CD4-positive, alpha-beta T cell treated with Interleukin-2 at 100 ng/mL for 4 hours (primary cell): Measurements from ENCODE around the gene TAMM41.
"Not testable (repeated sequence)": the region's sequence is repeated elsewhere in the genome, so short reads cannot be mapped to it uniquely, and the experiment has no call there.

ENCODE experiments used
- DNase-seq: peaks from one replicate; pipeline ENCODE4 v3.0.0-alpha.2; 2020; ENCODE audit warnings: low spot score

The TAMM41 gene

DNA sequence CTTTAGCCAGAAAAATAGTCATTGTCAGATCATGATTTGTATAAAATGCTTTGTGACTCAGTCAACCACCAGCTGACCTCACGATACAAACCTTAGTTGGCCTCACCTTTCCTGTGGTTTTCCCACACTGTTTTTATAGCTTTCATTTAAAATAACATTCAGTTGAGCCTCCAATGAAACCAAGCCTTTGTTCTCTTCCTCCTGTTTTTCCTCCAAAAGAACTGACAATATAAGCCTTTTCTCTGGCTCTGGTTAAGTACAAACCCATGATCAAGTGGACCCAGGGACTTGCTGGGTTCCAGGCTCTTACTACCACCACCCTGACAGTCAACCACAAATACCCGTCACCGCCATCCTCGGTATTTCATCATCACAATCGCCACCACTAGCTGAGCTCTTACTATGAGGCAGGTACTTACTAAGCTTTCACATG lies 81.7 kb downstream of the TAMM41 start:
- peak; percentile 31 for DNase-seq

DNA sequence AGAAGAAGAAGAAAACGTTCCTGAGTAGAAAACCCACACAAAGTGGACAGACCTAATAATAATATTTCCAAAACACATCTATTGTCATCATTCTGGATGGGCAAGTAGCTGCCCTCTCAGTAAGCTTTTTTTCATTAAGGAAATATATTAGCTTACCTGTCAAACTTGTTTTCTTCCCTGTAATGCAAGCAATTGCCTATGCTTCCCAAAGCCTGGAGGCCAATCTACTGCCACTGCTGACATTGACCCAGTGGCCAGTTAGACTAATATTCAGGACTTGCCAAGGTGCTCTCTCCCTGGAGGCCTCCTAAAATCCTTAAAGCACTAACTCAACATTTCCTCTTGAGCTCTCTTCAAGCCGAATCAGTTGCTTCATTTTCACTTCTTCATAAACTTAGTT lies 86.7 kb downstream of the TAMM41 start:
- DNase-seq: no peak

DNA sequence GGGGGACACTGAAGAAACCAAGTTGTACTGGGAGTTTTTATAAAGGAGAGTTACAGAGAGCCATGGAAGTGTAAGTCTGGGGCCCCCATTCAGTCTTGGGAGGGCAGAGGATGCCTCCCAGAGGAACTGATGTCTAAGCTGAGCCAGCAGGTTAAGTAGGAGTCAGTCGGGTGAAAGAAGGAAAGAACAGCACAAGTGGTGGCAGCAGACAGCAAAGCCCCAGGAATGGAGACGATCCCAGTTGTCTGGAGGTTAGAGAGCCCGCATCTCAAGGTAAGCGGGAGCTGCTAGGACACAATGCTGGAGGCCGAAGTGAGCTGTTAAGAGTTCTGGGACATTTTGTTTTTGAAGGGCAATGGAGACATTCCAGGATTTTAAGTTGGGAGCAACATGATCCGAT lies 88.8 kb downstream of the TAMM41 start:
- no peak for DNase-seq

- no peak for DNase-seq
Measured at GRCh38 chr3:11757441-11757875, 89.2 kb downstream of the TAMM41 start.

- DNase-seq: no peak
Measured at GRCh38 chr3:11755276-11755675, 91.4 kb downstream of the TAMM41 start.

GRCh38 chr3:11752254-11752653 lies 94.4 kb downstream of the TAMM41 start:
- not testable (repeated sequence) for DNase-seq

- not testable (repeated sequence) for DNase-seq
Measured at GRCh38 chr3:11748306-11748705, 98.4 kb downstream of the TAMM41 start.
